GM08714 (cell line): ENCODE measurements around the gene DBX1.
A peak's percentile ranks its signal among the peaks of the same experiment; 100 is the strongest.

Source experiments
- H3K4me3 ChIP-seq: fragments of 200-500 bp; sonication (Bioruptor generic); 2 replicates; pipeline ENCODE4 v1.5.1; 2014; ENCODE audit warnings: mild to moderate bottlenecking, low read length, inconsistent platforms
- ZNF274 ChIP-seq: IDR thresholded peaks from 2 replicates; pipeline ENCODE4 v1.6.1; 2012; ENCODE audit warnings: mild to moderate bottlenecking, low read depth, low read length

The DBX1 gene

GRCh38 chr11:20177136-20177535 lies 16.9 kb upstream of the DBX1 start:
- no peak for TF ChIP-seq ZNF274
- H3K4me3 ChIP-seq, result no peak overlapping the region

- no peak overlapping the region for H3K4me3 ChIP-seq
- no peak for TF ChIP-seq ZNF274
These were observed 12.6 kb upstream of the DBX1 start for GRCh38 chr11:20172721-20173447.

- TF ChIP-seq ZNF274, result no peak
- H3K4me3 ChIP-seq, result no peak overlapping the region
These were observed 3.7 kb upstream of the DBX1 start for GRCh38 chr11:20163783-20164481.

- no peak for TF ChIP-seq ZNF274
- H3K4me3 ChIP-seq, result no peak overlapping the region
These were observed 2.8 kb upstream of the DBX1 start for GRCh38 chr11:20162824-20163782.

- H3K4me3 ChIP-seq, result no peak overlapping the region
- no peak for TF ChIP-seq ZNF274
These were observed 1.9 kb upstream of the DBX1 start for GRCh38 chr11:20161923-20162744.

- no peak overlapping the region for H3K4me3 ChIP-seq
- TF ChIP-seq ZNF274, result no peak
These were observed 1.1 kb upstream of the DBX1 start for GRCh38 chr11:20161230-20161918.

DNA sequence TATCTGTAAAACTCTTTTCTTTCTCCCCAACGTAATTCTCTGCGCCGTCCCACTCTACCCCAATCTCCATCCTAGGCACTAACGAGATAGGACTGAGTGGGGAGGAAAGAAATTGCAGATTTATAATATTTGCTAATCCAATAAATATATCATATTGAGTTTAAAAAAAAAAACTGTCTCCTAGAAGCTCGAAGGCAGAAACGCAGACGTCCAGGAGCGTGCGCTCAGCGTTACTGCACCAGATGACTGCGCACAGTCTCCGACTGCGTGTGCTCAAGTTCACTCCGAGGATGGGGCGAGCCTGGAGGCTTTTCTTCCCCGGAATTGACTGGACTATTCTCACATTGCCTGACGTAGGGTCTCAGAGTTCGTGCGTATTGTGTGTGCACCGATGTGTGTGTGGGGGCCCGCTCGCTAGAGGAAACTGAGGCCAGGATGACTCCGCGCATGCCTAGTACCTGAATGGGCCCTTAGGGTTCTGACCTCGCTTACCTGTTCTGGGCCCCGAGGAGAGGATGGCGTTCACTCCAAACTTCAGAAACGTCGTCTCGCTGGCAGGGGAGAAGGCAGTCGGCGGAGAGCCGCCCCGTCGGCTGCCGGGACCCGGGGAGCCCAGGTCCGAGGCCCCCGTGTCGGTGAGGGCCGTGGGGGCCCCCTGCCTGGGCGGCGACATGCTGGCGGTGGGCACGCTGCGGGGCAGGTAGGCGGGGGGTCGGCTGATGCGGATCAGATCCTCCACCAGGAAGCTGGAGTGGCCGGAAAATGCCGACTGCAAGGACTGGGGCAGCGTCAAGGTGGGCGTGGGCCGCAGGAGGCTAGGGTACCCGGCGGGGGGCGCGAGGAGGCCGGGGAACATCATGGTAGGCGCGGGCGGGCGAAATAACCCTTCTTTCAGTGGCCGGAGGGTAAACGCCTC lies 551 bp downstream of the DBX1 start:
- no peak overlapping the region for H3K4me3 ChIP-seq
- TF ChIP-seq ZNF274, result no peak

- TF ChIP-seq ZNF274, result no peak
- no peak overlapping the region for H3K4me3 ChIP-seq
These were observed 1.5 kb downstream of the DBX1 start for GRCh38 chr11:20158597-20159257.

DNA sequence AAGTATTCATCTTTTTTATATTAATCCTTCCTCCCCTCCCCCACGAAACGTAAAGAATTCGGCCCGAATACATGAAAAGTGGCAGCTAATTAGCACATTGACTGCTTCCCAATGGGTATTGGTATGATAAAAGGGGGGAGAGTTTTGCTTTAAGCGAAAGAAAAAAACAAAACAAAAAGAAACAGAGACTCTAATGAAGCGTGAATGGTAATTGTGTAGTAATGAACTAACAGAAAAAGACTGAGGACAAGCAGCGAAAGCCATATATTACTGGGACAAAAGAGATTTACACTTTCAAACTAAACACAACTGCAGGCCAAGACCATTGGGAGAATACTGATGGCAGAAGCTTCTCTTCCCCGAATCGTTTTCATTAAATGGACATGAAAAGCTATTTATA lies 2.5 kb downstream of the DBX1 start:
- TF ChIP-seq ZNF274, result no peak
- H3K4me3 ChIP-seq, result no peak overlapping the region

DNA sequence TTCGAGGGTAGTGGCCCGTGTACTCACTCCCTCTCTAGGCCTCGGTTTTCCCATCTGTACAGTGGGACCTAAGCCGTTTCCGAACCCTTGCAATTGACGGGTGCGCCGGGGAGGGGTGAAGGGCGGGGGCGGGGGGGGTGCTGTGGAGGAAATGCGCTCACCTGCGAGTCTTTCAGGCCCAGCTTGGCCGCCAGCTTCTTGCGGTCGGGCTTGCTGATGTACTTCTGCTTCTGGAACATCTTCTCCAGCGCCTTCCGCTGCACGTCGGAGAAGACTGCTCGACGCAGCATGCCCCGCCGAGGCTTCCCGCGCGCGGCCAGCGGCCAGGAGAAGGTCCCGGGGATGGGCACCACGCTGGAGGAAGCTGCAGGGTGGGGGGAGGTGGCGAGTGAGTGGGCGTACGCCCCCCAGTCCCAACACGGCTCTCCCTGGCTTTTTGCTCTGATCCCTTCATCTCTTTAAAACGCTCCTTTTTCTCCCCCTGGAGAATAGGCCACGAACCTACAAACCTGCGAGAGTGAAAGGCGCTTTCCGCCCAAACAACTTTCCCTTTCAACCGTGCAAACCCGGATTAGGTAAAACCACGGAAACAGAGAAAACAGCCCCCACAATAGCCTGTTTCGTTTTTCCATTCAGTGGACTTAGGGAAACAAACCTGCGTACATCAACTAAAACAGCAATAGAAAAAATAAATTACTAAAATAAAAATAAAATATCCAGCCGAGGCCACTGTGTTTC lies 3.2 kb downstream of the DBX1 start:
- peak overlapping the region; percentile 13; the same call in 1 of the 2 replicates for H3K4me3 ChIP-seq
- TF ChIP-seq ZNF274, result no peak

DNA sequence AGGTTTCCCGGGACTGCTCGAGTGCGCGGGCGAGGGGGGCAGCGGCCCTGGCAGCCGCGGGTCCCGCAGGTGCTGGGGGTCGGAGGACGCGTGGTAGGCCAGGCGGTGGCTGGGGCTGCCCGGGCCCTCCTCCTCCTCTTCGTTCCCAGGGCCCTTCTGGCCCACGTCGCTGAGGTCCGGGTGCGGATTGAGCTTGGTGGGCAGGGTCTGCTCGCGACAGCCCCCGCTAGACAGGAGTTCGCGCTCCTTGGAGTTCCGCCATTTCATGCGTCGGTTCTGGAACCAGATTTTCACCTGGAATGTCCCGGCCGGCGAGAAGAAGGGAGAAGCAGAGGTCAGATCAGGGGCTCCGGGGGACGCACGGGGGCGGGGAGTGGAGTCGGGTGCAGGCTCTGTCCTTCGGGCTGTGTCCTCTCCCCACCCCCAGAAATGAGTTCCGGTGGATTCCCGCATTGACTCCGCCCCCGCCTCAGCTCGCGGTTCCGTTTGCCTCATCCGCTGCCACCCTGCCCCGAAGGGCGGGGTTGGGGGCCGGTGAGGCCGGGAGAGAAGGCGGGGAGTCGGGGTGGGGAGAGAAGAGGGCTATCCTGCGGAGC lies 3.9 kb downstream of the DBX1 start:
- H3K4me3 ChIP-seq, result no peak overlapping the region; the same call in 1 of the 2 replicates
- TF ChIP-seq ZNF274, result no peak
